ENCODE results near the gene SH3BP4.

SH3BP4 gene

DNA sequence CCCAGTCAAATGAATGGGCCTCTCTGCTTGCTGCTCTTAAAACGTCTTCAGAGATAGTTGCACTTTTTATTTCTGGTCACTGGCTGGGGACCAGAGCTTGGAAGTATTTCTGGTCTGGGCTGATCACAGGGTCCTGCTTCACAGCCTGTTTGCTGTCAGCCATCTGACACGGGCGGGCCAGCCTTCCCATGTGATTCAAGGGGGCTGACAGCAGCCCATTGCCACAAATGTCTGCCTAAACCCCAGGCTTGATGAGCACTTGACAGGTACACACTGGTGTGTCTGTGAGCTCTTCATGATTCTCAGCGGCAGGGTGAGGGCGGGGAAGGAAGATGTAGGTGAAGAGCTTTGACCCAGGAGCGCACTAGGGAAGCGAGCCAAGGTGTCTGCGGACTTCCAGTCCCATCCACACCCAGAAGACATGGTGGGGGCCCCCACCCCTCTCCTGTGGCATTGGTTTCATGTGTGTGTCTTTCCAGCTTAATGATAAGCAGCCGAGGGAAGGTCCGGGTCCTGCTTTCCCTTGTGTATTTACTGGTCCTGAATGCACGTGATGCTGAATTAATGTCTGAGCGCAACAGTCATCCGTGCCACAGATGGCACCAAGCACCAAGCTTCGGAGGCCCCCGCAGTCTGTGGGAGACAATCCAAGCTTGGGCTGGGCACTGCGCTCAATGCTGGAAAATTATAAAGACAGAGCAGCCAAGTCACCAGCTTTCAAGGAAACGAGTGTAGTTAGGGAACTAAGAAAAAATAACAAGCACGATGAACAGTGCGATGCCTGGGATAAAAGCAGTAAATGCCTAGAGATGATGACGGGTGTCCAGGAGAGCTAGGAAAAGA, 73.3 kb downstream of the SH3BP4 start:
- DNase-seq = no peak

DNA sequence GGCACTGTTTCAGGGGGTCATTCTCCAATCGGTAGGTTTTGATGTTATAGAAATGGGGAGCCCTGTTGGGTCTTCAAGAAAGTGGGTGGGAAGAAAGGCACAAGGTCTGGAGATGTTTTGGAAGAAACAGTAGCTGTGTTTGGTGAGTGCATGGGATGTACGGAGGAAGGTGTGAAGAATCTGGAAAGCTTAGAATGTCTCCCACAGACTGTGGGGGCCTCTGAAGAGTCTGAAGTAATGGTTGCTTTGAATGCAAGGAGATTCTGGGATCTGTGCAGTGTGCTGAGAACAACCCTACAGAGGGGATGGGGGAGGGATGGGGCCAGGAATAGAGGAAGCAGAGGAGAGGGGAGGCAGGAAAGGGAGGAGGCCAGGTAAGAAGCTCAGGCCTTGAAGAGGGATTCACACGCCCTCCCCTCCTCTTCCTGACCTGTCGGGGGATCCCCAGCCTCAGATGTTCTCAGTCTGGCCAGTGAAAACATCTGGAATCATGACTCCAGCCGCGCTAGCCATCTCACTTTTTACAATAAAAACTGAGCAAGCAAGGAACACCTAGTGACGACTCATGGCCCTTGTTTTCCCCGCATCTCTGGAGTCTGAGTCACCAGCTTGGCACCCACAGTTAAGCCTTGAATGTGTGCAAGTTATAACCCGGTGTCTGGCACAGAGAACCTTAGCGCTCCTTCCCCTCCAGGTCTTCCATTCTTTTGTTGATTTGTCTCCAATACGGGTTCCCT, 74.2 kb downstream of the SH3BP4 start:
- DNase-seq = no peak

DNA sequence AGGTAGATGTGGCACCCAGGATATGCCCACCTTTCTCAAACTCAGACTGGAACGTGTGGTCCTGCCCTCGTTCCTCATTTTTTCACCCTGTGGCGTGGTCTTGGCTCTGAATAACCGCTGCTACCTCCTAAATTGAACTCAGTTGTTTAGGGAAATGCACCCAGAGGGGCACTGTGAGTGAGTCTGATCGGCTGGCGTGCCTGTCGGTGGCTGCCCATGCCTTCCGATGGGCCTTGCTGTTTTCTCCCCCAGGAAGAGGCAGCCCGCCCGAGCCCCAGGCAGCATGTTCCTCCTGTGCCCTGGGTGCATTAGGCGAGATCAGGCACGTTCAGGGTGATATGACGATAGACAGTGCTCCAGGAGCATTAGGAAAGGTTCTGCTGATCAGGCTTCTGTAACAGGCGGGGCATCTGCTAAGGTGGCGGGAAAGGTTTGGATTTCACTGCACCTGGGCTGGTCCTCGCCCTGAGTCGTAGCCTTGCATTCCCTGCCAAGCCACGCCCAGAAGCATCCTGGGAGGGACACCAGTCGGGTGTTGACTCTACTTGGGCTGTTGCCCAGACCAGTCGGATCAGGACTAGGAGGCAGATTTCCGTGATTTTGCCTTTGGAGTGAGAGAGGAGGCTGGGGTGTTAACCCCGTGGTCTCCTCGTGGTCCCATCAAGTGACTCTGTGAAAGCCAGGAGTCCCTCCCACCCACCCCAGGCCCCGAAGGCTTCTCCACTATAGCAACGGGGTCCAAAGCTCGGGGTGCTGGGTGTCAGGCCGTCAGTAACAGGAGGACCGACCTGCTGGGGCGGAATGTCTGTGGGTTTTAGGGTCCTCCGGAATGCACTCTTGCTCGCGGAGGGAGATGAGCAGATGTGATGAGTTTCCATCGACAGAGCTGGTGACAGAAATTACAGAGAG, 75.1 kb downstream of the SH3BP4 start:
- no peak for DNase-seq

DNA sequence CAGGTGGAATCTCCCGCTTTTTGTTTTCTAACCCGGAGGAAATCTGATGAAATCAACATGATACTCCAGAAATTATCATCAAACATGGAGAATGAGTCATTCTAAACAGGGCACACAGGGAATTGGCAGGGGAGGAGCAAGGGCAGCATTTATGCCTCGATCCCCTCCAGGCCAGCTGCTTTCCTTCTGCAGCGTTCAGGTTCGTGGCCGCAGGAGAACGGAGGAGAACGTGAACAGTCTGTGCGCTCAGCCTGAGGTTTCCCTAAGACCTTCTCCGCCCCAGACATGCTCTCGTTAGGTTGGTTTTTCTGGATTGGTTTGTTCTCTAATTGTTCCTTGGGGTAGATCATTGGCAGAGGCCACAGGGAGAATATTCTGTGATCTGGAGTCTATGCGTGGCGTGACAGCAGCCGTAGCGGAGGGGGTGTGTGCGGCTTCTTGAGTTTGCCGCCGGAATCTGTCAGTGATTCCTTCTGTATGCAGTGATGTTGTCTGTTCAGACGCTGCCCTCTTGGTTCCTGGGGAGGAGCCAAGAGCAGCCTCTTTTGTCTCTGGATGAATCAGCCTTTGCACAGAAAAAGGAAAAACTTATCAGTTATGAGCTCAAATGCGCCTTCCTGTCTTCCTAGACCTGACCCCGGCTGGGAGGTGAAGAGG, 75.9 kb downstream of the SH3BP4 start:
- DNase-seq = no peak

DNA sequence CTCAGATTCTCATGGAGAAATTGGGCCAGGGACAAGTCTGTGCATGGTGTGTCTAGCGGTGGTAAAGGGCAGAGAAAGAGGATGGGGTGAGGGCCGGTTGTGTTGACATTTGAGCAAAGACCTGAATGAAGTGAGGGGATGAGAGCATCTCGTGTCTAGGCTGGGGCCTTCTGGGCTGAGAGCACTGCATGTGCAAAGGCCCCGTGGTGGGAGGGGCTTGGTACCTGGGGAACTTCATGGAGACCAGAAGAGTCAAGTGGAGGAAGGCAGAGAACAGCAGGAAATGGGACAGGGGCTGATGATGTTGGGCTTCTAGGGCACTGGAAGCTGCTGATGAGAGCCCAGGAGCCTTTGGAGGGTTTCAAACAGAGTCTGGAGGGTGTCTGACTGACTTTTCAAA, 76.8 kb downstream of the SH3BP4 start:
- DNase-seq = no peak

DNA sequence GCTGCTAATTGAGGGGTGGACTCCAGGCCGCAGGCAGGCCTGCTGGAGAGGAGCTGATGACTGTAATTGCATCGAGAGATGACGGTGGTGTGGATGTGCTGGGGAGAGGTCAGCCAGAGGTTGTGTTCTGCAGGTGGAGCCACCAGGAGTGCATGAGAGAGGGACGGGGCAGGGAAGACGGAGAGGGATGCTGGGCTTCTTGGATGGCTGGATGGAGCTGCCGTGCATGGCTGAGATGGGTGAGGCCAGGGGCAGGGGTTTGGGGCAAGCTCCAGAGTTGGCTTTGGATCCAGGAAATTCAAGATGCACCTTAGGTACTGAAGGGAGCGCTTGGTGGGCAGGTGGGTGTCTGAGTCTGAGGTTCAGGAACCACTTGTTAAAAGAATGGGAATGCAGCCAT, 77.2 kb downstream of the SH3BP4 start:
- no peak for DNase-seq

DNA sequence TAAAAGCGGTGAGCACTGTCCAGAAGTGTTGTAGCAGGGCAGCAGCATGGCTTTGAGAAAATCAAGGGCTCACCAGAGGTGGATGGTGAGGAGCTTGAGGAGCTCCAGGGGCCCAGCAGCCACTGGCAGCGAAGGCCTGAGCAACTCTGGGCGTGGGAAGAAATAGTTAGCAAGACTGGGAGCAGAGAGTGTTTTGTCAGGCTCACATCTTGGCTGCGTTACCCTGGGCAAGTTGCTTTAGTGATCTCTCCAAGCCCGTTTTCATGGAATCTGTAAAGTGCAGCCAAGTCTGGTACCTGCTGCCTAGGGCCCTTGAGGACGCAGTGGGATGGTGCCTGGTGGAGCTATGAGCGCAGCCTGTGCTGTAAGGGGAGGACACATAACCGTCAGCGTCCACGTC, 78.3 kb downstream of the SH3BP4 start:
- DNase-seq = no peak

DNA sequence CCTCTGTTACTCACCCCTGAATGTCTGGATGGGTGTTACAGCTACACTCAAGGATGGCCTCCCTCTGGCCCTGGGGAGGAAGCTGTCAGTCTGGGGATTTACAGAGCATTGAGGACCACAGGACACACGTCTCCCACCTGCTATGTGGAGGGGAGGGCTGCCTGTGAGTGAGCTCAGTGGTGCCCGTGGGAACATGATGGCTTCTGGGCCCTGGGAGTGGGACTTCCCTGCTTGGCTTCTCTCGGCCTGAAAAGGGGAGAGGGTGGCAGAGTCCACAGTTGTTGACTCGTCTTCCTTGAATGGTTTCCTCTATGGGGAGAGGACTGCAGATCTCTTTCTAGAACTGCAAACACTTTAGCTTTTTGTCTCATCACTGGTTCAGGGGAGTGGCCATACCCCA, 79.1 kb downstream of the SH3BP4 start:
- no peak for DNase-seq

DNA sequence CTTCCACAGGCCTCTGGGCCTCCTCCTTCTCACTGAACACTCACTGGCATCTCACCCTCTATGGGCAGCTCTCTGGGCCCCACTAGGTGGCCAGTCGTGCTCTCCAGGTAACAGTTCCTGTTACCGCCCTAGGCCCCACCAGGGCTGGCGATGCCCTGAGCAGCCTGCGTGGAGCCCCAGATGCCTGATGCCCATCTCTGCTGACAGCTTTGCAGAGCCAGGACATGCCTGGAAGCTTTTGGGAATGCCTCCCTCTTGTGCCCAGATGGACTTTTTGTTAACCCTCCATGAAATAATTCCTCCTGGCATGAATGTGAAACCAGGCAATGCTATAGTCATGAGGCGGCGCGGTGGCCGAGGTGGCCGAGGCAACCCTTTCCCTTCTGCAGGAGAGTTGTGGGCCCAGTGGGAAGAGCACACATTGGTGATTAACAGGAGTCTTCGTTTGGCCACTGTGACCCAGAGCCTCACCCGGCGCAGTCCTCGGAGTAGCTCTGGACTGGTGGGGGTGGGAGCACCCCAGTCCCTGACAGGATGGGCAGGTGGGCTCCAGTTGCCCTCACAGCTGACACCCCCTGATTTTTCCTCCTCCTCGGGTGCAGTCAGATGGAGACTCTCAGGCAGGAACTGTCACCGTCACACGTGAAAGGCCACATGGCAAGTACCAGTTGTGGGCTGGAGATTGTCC, 80.0 kb downstream of the SH3BP4 start:
- DNase-seq = no peak

DNA sequence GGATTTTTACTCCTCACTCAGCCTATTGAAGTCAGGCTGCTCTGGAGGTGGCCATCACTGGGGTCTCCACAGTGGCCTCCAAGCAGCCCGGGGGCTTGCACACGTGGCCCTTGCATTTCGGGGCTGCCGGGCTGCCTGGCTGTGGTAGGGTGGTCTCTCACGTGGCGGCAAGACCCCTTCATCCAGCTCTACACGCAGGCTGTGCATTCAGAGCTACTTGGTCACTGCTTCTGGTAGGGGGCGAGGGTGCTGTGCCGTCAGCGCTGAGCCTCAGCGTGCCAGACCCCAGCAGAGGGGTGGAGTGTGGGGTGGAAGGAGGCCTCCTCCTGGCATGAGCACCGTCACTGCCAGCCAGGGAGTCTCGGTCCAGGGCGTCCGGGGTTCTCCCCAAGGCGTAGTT, 80.6 kb downstream of the SH3BP4 start:
- DNase-seq = no peak

DNA sequence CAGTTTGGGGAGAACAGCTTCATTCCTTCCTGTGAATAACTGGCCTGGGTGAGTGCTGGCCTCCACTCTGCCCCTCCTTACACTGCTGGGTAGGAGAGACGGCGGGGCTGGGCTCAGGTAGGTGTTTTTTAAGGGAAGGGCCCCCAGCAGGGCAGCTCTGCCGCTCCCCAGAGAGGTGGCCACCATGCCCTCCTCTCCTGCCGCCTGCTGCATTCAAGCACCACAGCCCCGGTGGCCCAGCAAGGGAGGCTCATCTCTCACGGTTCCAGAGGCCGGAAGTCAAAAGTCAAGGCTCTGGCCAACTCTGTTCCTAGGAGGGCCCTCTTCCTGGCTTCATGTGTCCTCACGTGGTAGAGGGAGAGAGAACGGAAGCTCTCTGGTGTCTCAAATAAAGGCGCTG, 81.1 kb downstream of the SH3BP4 start:
- no peak for DNase-seq

DNA sequence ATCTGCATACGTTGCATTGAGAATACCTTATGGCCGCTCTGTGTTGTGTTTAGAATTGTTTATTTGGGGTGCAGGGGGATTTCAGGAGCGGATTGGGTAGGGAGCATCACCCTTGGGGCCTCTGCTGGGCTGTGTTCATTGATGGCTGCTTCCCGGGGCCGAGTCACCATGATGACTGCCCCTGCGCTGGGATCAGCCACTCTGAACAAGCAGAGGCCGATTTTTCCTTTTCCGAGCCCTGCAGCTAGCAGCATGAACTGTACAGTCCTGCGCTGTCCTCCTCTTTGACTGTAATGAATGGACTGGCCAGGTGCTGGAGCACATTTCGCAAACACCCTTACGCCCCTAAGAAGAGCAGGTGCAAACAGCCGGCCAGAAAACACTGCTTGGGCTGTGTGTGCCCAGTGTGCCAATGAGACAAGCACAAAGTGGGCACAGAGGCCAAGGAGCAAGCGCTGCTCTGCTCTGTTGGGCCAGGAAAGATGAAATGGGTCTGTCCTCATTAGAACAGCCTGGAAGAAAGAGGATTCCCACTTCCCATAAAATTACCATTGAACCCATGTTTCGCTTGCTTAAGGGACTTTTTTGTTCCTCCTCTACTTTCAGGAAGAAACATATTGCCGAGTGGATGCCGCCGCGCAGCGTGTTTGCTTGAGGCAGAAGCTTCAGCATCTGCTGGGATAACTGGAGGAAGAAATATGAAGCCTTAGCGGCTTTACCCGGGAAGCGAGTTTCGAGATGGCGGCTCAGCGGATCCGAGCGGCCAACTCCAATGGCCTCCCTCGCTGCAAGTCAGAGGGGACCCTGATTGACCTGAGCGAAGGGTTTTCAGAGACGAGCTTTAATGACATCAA, 82.7 kb downstream of the SH3BP4 start:
- DNase-seq = no peak

DNA sequence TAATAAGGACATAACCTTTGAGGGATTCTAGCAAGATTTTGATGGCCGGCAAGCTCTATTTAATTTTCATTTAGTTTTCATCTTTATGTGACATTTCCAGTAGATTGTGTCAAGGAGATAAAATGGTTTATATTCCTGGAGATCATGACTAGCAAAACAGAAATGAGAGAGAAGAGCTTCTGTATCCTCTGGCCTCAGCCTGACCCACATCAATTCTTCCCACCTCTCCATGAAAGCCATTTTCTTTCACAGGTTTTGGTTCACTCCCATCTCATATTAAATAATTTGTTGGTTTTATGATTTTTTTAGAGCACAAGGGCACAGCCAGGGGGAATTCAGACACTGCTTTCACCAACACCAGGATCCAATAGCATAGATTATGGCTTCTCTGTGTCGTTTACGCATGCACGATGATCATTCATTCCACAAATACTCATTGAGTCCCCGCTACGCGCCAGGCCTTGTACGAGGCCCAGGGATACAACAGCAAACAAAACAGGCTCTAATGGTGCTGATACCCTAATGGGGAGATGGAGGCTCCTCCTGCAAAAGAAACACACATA, 85.9 kb downstream of the SH3BP4 start:
- no peak for DNase-seq

DNA sequence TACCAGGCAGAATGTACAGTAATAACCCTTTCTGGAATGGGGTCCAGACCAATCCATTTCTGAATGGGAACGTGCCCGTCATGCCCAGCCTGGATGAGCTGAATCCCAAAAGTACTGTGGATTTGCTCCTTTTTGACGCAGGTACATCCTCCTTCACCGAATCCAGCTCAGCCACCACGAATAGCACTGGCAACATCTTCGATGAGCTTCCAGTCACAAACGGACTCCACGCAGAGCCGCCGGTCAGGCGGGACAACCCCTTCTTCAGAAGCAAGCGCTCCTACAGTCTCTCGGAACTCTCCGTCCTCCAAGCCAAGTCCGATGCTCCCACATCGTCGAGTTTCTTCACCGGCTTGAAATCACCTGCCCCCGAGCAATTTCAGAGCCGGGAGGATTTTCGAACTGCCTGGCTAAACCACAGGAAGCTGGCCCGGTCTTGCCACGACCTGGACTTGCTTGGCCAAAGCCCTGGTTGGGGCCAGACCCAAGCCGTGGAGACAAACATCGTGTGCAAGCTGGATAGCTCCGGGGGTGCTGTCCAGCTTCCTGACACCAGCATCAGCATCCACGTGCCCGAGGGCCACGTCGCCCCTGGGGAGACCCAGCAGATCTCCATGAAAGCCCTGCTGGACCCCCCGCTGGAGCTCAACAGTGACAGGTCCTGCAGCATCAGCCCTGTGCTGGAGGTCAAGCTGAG, 89.6 kb downstream of the SH3BP4 start:
- no peak for DNase-seq

DNA sequence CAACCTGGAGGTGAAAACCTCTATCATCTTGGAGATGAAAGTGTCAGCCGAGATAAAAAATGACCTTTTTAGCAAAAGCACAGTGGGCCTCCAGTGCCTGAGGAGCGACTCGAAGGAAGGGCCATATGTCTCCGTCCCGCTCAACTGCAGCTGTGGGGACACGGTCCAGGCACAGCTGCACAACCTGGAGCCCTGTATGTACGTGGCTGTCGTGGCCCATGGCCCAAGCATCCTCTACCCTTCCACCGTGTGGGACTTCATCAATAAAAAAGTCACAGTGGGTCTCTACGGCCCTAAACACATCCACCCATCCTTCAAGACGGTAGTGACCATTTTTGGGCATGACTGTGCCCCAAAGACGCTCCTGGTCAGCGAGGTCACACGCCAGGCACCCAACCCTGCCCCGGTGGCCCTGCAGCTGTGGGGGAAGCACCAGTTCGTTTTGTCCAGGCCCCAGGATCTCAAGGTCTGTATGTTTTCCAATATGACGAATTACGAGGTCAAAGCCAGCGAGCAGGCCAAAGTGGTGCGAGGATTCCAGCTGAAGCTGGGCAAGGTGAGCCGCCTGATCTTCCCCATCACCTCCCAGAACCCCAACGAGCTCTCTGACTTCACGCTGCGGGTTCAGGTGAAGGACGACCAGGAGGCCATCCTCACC, 90.2 kb downstream of the SH3BP4 start:
- DNase-seq = no peak

DNA sequence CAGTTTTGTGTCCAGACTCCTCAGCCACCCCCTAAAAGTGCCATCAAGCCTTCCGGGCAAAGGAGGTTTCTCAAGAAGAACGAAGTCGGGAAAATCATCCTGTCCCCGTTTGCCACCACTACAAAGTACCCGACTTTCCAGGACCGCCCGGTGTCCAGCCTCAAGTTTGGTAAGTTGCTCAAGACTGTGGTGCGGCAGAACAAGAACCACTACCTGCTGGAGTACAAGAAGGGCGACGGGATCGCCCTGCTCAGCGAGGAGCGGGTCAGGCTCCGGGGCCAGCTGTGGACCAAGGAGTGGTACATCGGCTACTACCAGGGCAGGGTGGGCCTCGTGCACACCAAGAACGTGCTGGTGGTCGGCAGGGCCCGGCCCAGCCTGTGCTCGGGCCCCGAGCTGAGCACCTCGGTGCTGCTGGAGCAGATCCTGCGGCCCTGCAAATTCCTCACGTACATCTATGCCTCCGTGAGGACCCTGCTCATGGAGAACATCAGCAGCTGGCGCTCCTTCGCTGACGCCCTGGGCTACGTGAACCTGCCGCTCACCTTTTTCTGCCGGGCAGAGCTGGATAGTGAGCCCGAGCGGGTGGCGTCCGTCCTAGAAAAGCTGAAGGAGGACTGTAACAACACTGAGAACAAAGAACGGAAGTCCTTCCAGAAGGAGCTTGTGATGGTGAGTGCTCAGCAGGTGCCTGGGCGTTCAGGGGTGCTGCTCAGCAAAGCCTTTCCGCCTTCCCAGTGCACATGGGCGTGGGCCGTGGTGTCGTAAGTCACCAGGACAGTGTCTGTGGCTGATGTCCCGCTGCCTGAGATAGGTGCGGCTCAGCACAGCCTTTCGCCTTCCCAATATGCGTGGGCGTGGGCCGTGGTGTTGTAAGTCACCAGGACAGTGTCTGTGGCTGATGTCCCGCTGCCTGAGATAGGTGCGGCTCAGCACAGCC, 91.0 kb downstream of the SH3BP4 start:
- DNase-seq = no peak

DNA sequence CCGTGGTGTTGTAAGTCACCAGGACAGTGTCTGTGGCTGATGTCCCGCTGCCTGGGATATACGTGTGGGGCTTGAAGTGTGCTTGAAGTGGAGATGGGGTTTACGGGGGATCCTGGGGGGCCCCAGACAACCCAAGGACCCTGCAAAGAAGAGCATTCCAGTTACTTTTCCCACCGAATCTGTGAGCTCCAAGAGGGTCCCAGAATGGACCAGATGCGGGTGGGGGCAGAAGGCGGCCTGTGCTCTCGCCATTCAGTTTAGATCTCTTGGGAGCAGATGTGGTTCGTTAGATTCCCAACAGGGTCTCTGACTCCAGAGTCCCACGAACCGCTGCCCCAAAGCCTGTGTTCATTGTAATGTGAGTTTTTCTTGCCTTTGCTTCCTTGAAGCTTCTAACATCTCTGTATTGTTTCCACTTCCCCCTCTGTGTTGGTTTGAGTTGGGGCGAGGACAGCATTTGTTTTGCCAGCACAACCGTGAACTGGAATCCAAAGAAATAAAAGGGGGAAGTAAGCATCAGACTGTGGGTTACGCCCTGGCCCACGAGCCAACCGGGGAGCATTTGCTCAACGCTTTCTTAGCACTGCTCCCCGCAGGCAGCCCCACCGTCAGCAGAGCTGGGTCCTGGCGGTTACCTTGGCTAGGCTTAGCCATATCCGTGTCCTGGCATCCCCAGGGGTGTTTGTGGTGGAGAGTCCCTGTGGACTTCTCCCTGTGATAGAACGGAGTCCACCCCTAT, 92.1 kb downstream of the SH3BP4 start:
- DNase-seq = no peak

Data from activated gamma-delta T cell treated with Interleukin-2 at 50 U/mL for 16 hours (primary cell).